HCT116 (cell line): Measurements from ENCODE around the gene MCL1. TPM values are rescaled to one million over a fixed set of nuclear protein-coding genes. Genes with fewer than 3 reads are reported as not detected.

Experiments used
- ATAC-seq: fragments of 200-7000 bp; cut with Tn5 transposase; 2 replicates; pipeline ENCODE4 v1.9.1; 2020; ENCODE audit warnings: mild to moderate bottlenecking, moderate library complexity
- BruUV-seq: library from RNA; stranded (reverse); fragments of 400-500 nt; replicated peaks from 2 replicates; lab custom pipeline; 2021; lab: Mats Ljungman, UMichigan
- CTCF ChIA-PET: fragments of 300-600 bp; sonication (Branson Sonifier 250); formaldehyde crosslinking; loops from one replicate; lab custom pipeline; 2021; ENCODE audit warnings: antibody characterized with exemption; lab: Charles Lee
- POLR2A ChIA-PET: fragments of 300-600, 350-600 bp; sonication (Branson Sonifier 250); formaldehyde crosslinking; loops from one replicate; lab custom pipeline; 2021; ENCODE audit warnings: antibody characterized with exemption; lab: Charles Lee
- RAD21 ChIA-PET, 2 experiments: fragments of 300-600 bp; sonication (Branson Sonifier 250); formaldehyde crosslinking; loops; one replicate each; lab custom pipeline; 2023; ENCODE audit warnings: low total read pairs in 2 of 2; ENCODE audit not compliant: uncharacterized antibody in 2 of 2, unreplicated experiment in 2 of 2, low non-redundant PET in 1 of 2; lab: Charles Lee
- DNase-seq: peaks from one replicate; pipeline ENCODE4 v3.0.0-alpha.2; 2010; ENCODE audit warnings: low read depth, low spot score
- H2AFZ ChIP-seq: fragments of 200-600 bp; shearing (Covaris generic), sonication (generic); 2 replicates; pipeline ENCODE4 v1.6.1; 2017; ENCODE audit warnings: low read depth, mixed run types, mixed read lengths, antibody characterized with exemption, low read length; ENCODE audit not compliant: poor library complexity, severe bottlenecking
- H3K27ac ChIP-seq: 2 replicates; pipeline ENCODE4 v1.5.1; 2012; ENCODE audit warnings: low read depth, low read length
- H3K27me3 ChIP-seq: fragments of 200-600 bp; sonication (generic); 2 replicates; pipeline ENCODE4 v1.6.1; 2016; ENCODE audit warnings: mixed run types, low read length, mixed read lengths; ENCODE audit not compliant: insufficient read depth
- H3K36me3 ChIP-seq, 2 experiments: fragments of 200-500 bp in 1 of 2; fragments of 200-600 bp in 1 of 2; sonication (Bioruptor generic) in 1 of 2; sonication (generic) in 1 of 2; 2 replicates each; pipeline versions ENCODE4 v1.5.1 to v1.6.1; 2014 to 2016; ENCODE audit warnings: low read length in 2 of 2, inconsistent platforms in 1 of 2, mixed read lengths in 1 of 2, mixed run types in 1 of 2; ENCODE audit not compliant: insufficient read depth in 2 of 2, control insufficient read depth in 1 of 2
- H3K4me1 ChIP-seq, 2 experiments: fragments of 200-600 bp in 1 of 2; sonication (generic) in 1 of 2; 2 replicates each; pipeline versions ENCODE4 v1.5.1 to v1.6.1; 2012 to 2017; ENCODE audit warnings: low read length in 2 of 2, inconsistent platforms in 1 of 2, mild to moderate bottlenecking in 1 of 2, mixed read lengths in 1 of 2, mixed run types in 1 of 2, moderate library complexity in 1 of 2; ENCODE audit not compliant: insufficient read depth in 2 of 2, control insufficient read depth in 1 of 2
- H3K4me2 ChIP-seq: fragments of 200-600 bp; sonication (generic); 2 replicates; pipeline ENCODE4 v1.6.1; 2017; ENCODE audit warnings: mixed run types, low read length, mixed read lengths
- H3K4me3 ChIP-seq, 2 experiments: fragments of 200-600 bp in 1 of 2; sonication (generic) in 1 of 2; replicated peaks in 1 of 2; 2 replicates each; pipeline ENCODE4 v1.5.1; 2011 to 2016; ENCODE audit warnings: low read length in 2 of 2, control low read depth in 1 of 2, low read depth in 1 of 2, mild to moderate bottlenecking in 1 of 2, mixed read lengths in 1 of 2, mixed run types in 1 of 2
- H3K79me2 ChIP-seq: fragments of 200-600 bp; sonication (generic); 2 replicates; pipeline ENCODE4 v1.6.1; 2017; ENCODE audit warnings: mild to moderate bottlenecking, mixed run types, low read length, moderate library complexity, mixed read lengths; ENCODE audit not compliant: insufficient read depth
- H3K9ac ChIP-seq: fragments of 200-600 bp; sonication (generic); 2 replicates; pipeline ENCODE4 v1.6.1; 2016; ENCODE audit warnings: low read length, mixed read lengths
- H3K9me2 ChIP-seq: fragments of 200-600 bp; sonication (generic), shearing (Covaris generic); 2 replicates; pipeline ENCODE4 v1.6.1; 2017; ENCODE audit warnings: mixed run types, mild to moderate bottlenecking, moderate library complexity; ENCODE audit not compliant: insufficient read depth
- H3K9me3 ChIP-seq, 2 experiments: fragments of 200-500 bp in 1 of 2; fragments of 200-600 bp in 1 of 2; sonication (Bioruptor generic) in 1 of 2; sonication (generic) in 1 of 2; 2 replicates each; pipeline ENCODE4 v1.6.1; 2014 to 2017; ENCODE audit warnings: low read length in 2 of 2, mixed read lengths in 2 of 2, inconsistent platforms in 1 of 2, low read depth in 1 of 2, mild to moderate bottlenecking in 1 of 2, mixed run types in 1 of 2, moderate library complexity in 1 of 2; ENCODE audit not compliant: control insufficient read depth in 1 of 2, insufficient read depth in 1 of 2
- H4K20me1 ChIP-seq: fragments of 200-600 bp; sonication (generic), shearing (Covaris generic); 2 replicates; pipeline ENCODE4 v1.6.1; 2017; ENCODE audit warnings: mixed run types, mild to moderate bottlenecking, moderate library complexity; ENCODE audit not compliant: insufficient read depth
- ATF3 ChIP-seq: IDR thresholded peaks from 2 replicates; pipeline ENCODE4 v1.6.1; 2012
- CBX3 ChIP-seq: IDR thresholded peaks from 2 replicates; pipeline ENCODE4 v1.6.1; 2012; ENCODE audit warnings: low read depth
- EZH2 ChIP-seq: fragments of 200-600 bp; sonication (generic); IDR thresholded peaks from 2 replicates; pipeline ENCODE4 v1.6.1; 2017; ENCODE audit warnings: antibody characterized with exemption, mixed run types
- EZH2phosphoT487 ChIP-seq: fragments of 200-600 bp; IDR thresholded peaks from 2 replicates; pipeline ENCODE4 v1.6.1; 2018; ENCODE audit warnings: antibody characterized with exemption, borderline replicate concordance
- FOSL1 ChIP-seq: IDR thresholded peaks from 2 replicates; pipeline ENCODE4 v1.6.1; 2012; ENCODE audit warnings: low read depth
- JUND ChIP-seq: IDR thresholded peaks from 2 replicates; pipeline ENCODE4 v1.6.1; 2012
- MAX ChIP-seq: IDR thresholded peaks from 2 replicates; pipeline ENCODE4 v1.6.1; 2012
- POLR2A ChIP-seq: IDR thresholded peaks from 2 replicates; pipeline ENCODE4 v1.7.0; 2011; ENCODE audit warnings: borderline replicate concordance; ENCODE audit not compliant: insufficient read depth, insufficient read length; ENCODE audit errors: extremely low read depth
- POLR2AphosphoS5 ChIP-seq: IDR thresholded peaks from 2 replicates; pipeline ENCODE4 v1.6.1; 2011; ENCODE audit warnings: mild to moderate bottlenecking, low read depth, low read length, moderate library complexity
- RAD21 ChIP-seq: IDR thresholded peaks from 2 replicates; pipeline ENCODE4 v1.6.1; 2012; ENCODE audit warnings: low read depth, mild to moderate bottlenecking
- SIN3A ChIP-seq: IDR thresholded peaks from 2 replicates; pipeline ENCODE4 v1.6.1; 2012; ENCODE audit warnings: low read depth
- SRF ChIP-seq: IDR thresholded peaks from 2 replicates; pipeline ENCODE4 v1.6.1; 2012; ENCODE audit warnings: low read depth
- TCF7L2 ChIP-seq: IDR thresholded peaks from 2 replicates; pipeline ENCODE4 v1.7.0; 2011; ENCODE audit warnings: borderline replicate concordance, inconsistent platforms; ENCODE audit not compliant: insufficient read depth, insufficient read length; ENCODE audit errors: extremely low read depth
- ZNF274 ChIP-seq: fragments of 200-500 bp; sonication (Bioruptor generic); IDR thresholded peaks from 2 replicates; pipeline ENCODE4 v1.6.1; 2014; ENCODE audit warnings: mild to moderate bottlenecking, low read depth, low read length, inconsistent platforms
- intact Hi-C: fragments of 100-400 bp; cut with micrococcal nuclease; formaldehyde crosslinking; loops from 2 replicates; pipeline ENCODE4 v1.10.0; 2022
- total RNA-seq: library from RNA; stranded (reverse); gene quantifications from one replicate; pipeline ENCODE4 v1.2.1, GENCODE V29; 2021; ENCODE audit not compliant: unreplicated experiment
- TF ChIP-seq, protein P1 (sequence below), 3 experiments: fragments of 200-600 bp in 1 of 3; sonication (generic) in 1 of 3; IDR thresholded peaks in 2 of 3; conservative IDR thresholded peaks in 1 of 3; 2 replicates each; pipeline ENCODE4 v1.5.1; 2012 to 2017; ENCODE audit warnings: low read depth in 2 of 3, low read length in 2 of 3, antibody characterized with exemption in 1 of 3, borderline replicate concordance in 1 of 3, control low read depth in 1 of 3, mild to moderate bottlenecking in 1 of 3, mixed read lengths in 1 of 3, mixed run types in 1 of 3, moderate library complexity in 1 of 3; ENCODE audit not compliant: insufficient read depth in 1 of 3
- TF ChIP-seq, protein P2 (sequence below): IDR thresholded peaks from 2 replicates; pipeline ENCODE4 v1.6.1; 2012; ENCODE audit warnings: low read depth

The MCL1 gene
- total RNA-seq, 1 experiment from 2014 or later = 146 TPM

DNA sequence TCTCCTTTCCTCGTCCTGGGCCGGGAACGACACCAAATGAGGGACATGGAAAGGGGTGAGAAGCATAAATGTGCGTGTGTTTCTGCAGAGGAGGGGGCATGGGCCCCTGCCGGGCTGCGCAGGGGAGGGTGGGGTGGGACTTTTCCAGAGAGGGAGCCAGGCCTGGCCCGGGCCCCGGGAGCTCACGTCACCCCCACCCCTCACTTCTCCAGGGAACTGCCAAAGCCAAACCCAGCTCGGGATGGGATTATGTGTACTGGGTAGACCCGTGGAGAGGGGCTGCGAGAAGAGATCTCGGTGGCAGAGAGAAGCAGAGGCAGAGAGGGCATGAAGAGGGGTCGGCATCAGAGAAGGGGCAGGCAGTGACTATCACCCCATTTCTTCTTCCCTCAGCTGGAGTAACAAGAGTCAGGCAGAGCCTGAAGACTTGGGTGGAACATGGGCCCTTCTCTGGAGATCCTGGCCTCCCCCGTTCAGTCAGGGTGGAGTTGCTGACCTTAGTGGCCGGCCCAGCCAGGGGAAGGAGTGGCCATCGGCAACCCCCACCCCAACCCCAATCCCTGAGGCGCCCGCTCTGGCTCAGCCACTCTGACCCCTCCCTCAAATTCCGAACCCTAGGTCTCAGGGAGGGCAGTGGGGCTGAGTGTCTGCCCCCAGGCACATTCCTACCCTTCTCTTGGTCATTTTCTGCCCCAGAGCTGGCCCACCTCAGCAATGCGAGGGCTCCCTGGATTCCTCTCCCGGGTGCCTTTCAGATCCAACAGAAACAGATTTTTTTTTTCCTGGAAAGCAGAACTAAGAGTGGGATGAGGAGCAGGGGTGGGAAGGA is 29.0 kb downstream of the MCL1 start (continued):
- TF ChIP-seq, protein P1, sequence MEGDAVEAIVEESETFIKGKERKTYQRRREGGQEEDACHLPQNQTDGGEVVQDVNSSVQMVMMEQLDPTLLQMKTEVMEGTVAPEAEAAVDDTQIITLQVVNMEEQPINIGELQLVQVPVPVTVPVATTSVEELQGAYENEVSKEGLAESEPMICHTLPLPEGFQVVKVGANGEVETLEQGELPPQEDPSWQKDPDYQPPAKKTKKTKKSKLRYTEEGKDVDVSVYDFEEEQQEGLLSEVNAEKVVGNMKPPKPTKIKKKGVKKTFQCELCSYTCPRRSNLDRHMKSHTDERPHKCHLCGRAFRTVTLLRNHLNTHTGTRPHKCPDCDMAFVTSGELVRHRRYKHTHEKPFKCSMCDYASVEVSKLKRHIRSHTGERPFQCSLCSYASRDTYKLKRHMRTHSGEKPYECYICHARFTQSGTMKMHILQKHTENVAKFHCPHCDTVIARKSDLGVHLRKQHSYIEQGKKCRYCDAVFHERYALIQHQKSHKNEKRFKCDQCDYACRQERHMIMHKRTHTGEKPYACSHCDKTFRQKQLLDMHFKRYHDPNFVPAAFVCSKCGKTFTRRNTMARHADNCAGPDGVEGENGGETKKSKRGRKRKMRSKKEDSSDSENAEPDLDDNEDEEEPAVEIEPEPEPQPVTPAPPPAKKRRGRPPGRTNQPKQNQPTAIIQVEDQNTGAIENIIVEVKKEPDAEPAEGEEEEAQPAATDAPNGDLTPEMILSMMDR (IDR thresholded peaks at IDR 0.05 in 2 of 3, conservative IDR thresholded peaks at IDR 0.05 in 1 of 3; ENCODE audit: borderline replicate concordance in 1 of 3, insufficient read depth in 1 of 3, low read depth in 2 of 3, low read length in 2 of 3) = no peak
- TF ChIP-seq POLR2AphosphoS5 (no peak), MAX (no peak)

- CTCF ChIA-PET = interaction anchor here (2.1 to 4.8 kb wide), 2 partner anchors 11 to 17 kb away, joined by 8 to 35 read pairs; no protein-coding TSS in a partner anchor
- no peak; the same call in 1 of the 2 replicates for ATAC-seq
- H2AFZ ChIP-seq = no peak overlapping the region
- H3K4me2 ChIP-seq = peak overlapping the region; percentile 74
- no peak overlapping the region; the same call in 1 of the 2 replicates for H3K27ac ChIP-seq
- H4K20me1 ChIP-seq = no peaks in the 10 kb centered on the region
- H3K4me3 ChIP-seq = peak overlapping the region; percentile 22 to 49
- BruUV-seq = no TSS peak
- H3K27me3 ChIP-seq = no peaks in the 10 kb centered on the region
- peak overlapping the region; percentile 50 for H3K9ac ChIP-seq
- POLR2A ChIA-PET = interaction anchor here (0.6 kb wide), 1 partner anchor 647 kb away, joined by 3 read pairs; no protein-coding TSS in a partner anchor
- no peaks in the 10 kb centered on the region for H3K9me3 ChIP-seq
- intact Hi-C loops = no loop called here
- no peaks in the 10 kb centered on the region for H3K36me3 ChIP-seq
- RAD21 ChIA-PET = interaction anchor here in 1 of 2 experiments (0.6 kb wide), 1 partner anchor 55 kb away, joined by 3 read pairs; no protein-coding TSS in a partner anchor
- no peak for TF ChIP-seq FOSL1
- TF ChIP-seq JUND = no peak
- no peak for TF ChIP-seq SIN3A
- no peak for TF ChIP-seq EZH2
- no peak for TF ChIP-seq EZH2phosphoT487
- TF ChIP-seq, protein P2, sequence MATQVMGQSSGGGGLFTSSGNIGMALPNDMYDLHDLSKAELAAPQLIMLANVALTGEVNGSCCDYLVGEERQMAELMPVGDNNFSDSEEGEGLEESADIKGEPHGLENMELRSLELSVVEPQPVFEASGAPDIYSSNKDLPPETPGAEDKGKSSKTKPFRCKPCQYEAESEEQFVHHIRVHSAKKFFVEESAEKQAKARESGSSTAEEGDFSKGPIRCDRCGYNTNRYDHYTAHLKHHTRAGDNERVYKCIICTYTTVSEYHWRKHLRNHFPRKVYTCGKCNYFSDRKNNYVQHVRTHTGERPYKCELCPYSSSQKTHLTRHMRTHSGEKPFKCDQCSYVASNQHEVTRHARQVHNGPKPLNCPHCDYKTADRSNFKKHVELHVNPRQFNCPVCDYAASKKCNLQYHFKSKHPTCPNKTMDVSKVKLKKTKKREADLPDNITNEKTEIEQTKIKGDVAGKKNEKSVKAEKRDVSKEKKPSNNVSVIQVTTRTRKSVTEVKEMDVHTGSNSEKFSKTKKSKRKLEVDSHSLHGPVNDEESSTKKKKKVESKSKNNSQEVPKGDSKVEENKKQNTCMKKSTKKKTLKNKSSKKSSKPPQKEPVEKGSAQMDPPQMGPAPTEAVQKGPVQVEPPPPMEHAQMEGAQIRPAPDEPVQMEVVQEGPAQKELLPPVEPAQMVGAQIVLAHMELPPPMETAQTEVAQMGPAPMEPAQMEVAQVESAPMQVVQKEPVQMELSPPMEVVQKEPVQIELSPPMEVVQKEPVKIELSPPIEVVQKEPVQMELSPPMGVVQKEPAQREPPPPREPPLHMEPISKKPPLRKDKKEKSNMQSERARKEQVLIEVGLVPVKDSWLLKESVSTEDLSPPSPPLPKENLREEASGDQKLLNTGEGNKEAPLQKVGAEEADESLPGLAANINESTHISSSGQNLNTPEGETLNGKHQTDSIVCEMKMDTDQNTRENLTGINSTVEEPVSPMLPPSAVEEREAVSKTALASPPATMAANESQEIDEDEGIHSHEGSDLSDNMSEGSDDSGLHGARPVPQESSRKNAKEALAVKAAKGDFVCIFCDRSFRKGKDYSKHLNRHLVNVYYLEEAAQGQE = no peak
- no peak for TF ChIP-seq RAD21
- TF ChIP-seq POLR2AphosphoS5 = no peak
- no peak for TF ChIP-seq POLR2A
- TF ChIP-seq ATF3 = no peak
- TF ChIP-seq SRF = no peak
- TF ChIP-seq CBX3 = no peak
- TF ChIP-seq TCF7L2 = no peak
- no peak for TF ChIP-seq ZNF274
- H3K9me2 ChIP-seq = no peaks in the 10 kb centered on the region
- no peak for DNase-seq
- H3K79me2 ChIP-seq = no peaks in the 10 kb centered on the region
- peaks cover 10 to 30% of the 10 kb centered on the region in 2 experiments; a peak in 3 of 4 replicates for H3K4me1 ChIP-seq
These were observed 29.8 kb downstream of the MCL1 start for GRCh38 chr1:150549496-150550221.
